Mesenchymal stem cell (in vitro differentiated cells and primary cell): ENCODE results near the gene GNAO1.

Source experiments
- DNase-seq: peaks from one replicate; pipeline ENCODE4 v3.0.0-alpha.2; 2013
- H2AFZ ChIP-seq: one replicate; pipeline ENCODE4 v1.6.1; 2013; ENCODE audit warnings: low read depth, mild to moderate bottlenecking, control low read depth, inconsistent platforms, low read length, moderate library complexity
- H2AK5ac ChIP-seq: 2 replicates; pipeline ENCODE4 v1.6.1; 2013; ENCODE audit warnings: low read length, moderate library complexity, mild to moderate bottlenecking, inconsistent platforms; ENCODE audit not compliant: severe bottlenecking
- H2BK120ac ChIP-seq: one replicate; pipeline ENCODE4 v1.6.1; 2013; ENCODE audit warnings: low read depth, mild to moderate bottlenecking, inconsistent platforms, low read length, moderate library complexity
- H2BK12ac ChIP-seq, 2 experiments: one replicate each; pipeline ENCODE4 v1.6.1; 2013; ENCODE audit warnings: inconsistent platforms in 2 of 2, low read length in 2 of 2, mild to moderate bottlenecking in 2 of 2, moderate library complexity in 2 of 2, control low read depth in 1 of 2
- H2BK15ac ChIP-seq: one replicate; pipeline ENCODE4 v1.6.1; 2013; ENCODE audit warnings: mild to moderate bottlenecking, low read depth, inconsistent platforms; ENCODE audit not compliant: poor library complexity, severe bottlenecking
- H2BK5ac ChIP-seq: 2 replicates; pipeline ENCODE4 v1.6.1; 2013; ENCODE audit warnings: low read depth, mild to moderate bottlenecking, low read length, control low read depth, inconsistent platforms; ENCODE audit not compliant: poor library complexity, severe bottlenecking
- H3K14ac ChIP-seq, 2 experiments: one replicate each; pipeline ENCODE4 v1.6.1; 2013; ENCODE audit warnings: inconsistent platforms in 2 of 2, low read length in 2 of 2, control low read depth in 1 of 2, mild to moderate bottlenecking in 1 of 2, moderate library complexity in 1 of 2
- H3K18ac ChIP-seq, 2 experiments: one replicate each; pipeline ENCODE4 v1.6.1; 2013; ENCODE audit warnings: inconsistent platforms in 2 of 2, low read length in 2 of 2, control low read depth in 1 of 2, low read depth in 1 of 2, mild to moderate bottlenecking in 1 of 2
- H3K23ac ChIP-seq, 2 experiments: one replicate each; pipeline ENCODE4 v1.6.1; 2013; ENCODE audit warnings: inconsistent platforms in 2 of 2, low read length in 2 of 2, mild to moderate bottlenecking in 2 of 2, moderate library complexity in 2 of 2, control low read depth in 1 of 2
- H3K27ac ChIP-seq: 2 replicates; pipeline ENCODE4 v1.5.1; 2013; ENCODE audit warnings: mild to moderate bottlenecking, moderate library complexity, low read length, control low read depth, inconsistent platforms; ENCODE audit not compliant: poor library complexity, severe bottlenecking
- H3K27me3 ChIP-seq, 2 experiments: 2 replicates each; pipeline versions ENCODE4 v1.6.1 to v1.7.0; 2013; ENCODE audit warnings: low read length in 2 of 2, mild to moderate bottlenecking in 2 of 2, moderate library complexity in 2 of 2, control low read depth in 1 of 2, inconsistent platforms in 1 of 2; ENCODE audit not compliant: control insufficient read depth in 1 of 2, insufficient read depth in 1 of 2
- H3K36me3 ChIP-seq, 2 experiments: 2 replicates each; pipeline versions ENCODE4 v1.6.1 to v1.7.0; 2013; ENCODE audit warnings: low read length in 2 of 2, control low read depth in 1 of 2, inconsistent platforms in 1 of 2, low read depth in 1 of 2, mild to moderate bottlenecking in 1 of 2; ENCODE audit not compliant: insufficient read depth in 2 of 2, control insufficient read depth in 1 of 2
- H3K4ac ChIP-seq, 2 experiments: one replicate each; pipeline ENCODE4 v1.6.1; 2013; ENCODE audit warnings: inconsistent platforms in 2 of 2, low read length in 2 of 2, mild to moderate bottlenecking in 2 of 2, moderate library complexity in 2 of 2, control low read depth in 1 of 2, low read depth in 1 of 2
- H3K4me1 ChIP-seq: 2 replicates; pipeline ENCODE4 v1.6.1; 2013; ENCODE audit warnings: low read depth, low read length, control low read depth; ENCODE audit not compliant: control insufficient read depth, insufficient read depth
- H3K4me2 ChIP-seq: 2 replicates; pipeline ENCODE4 v1.6.1; 2013; ENCODE audit warnings: low read length, mild to moderate bottlenecking, inconsistent platforms; ENCODE audit not compliant: poor library complexity, severe bottlenecking
- H3K4me3 ChIP-seq, 2 experiments: 2 replicates each; pipeline versions ENCODE4 v1.5.1 to v1.7.0; 2013; ENCODE audit warnings: low read length in 2 of 2, mild to moderate bottlenecking in 2 of 2, control low read depth in 1 of 2, low read depth in 1 of 2; ENCODE audit not compliant: insufficient read depth in 1 of 2
- H3K79me1 ChIP-seq: replicated peaks from 2 replicates; pipeline ENCODE4 v1.6.1; 2013; ENCODE audit warnings: mild to moderate bottlenecking, control low read depth, low read length, inconsistent platforms; ENCODE audit not compliant: poor library complexity, severe bottlenecking
- H3K9ac ChIP-seq: 2 replicates; pipeline ENCODE4 v1.7.0; 2013; ENCODE audit warnings: mild to moderate bottlenecking, low read length, moderate library complexity
- H3K9me3 ChIP-seq: 2 replicates; pipeline ENCODE4 v1.7.0; 2013; ENCODE audit warnings: mild to moderate bottlenecking, low read length; ENCODE audit not compliant: control insufficient read depth
- H4K8ac ChIP-seq: one replicate; pipeline ENCODE4 v1.6.1; 2013; ENCODE audit warnings: inconsistent platforms, mild to moderate bottlenecking, low read length, moderate library complexity
- H4K91ac ChIP-seq: one replicate; pipeline ENCODE4 v1.6.1; 2013; ENCODE audit warnings: mild to moderate bottlenecking, low read length, inconsistent platforms
- WGBS: methylation state at CpG from one replicate; pipeline ENCODE4 v1.1.7; 2013; ENCODE audit warnings: mixed read lengths; 5-methylcytosine and 5-hydroxymethylcytosine counted together

Gene GNAO1

DNA sequence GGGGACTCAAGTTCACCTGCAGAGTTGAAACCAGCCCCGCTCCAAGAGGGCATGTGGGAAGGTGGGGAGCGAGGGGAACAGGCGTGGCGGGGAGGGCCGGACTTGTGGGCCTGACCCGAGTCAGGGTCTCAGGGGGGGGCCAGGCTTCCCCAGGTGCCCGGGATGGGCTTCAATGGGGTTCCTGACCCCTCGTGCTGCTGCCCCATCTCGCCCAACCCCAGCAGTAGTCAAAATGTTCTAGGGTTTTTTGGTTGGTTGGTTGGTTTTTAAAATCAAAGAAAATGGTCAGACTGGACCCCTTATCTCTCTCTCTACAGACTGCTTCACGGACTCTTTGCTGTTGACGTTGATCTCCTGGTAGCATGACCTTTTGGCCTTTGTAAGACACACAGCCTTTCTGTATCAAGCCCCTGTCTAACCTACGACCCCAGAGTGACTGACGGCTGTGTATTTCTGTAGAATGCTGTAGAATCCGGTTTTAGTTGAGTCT lies 164.5 kb downstream of the GNAO1 start:
- Histone ChIP-seq H2BK5ac (peak overlapping the region; percentile 67), H3K27ac (peak overlapping the region; percentile 62), H3K9ac (peak overlapping the region; percentile 95), H3K36me3 (peaks cover 9 to 10% of the 10 kb centered on the region in 2 experiments), H2BK120ac (no peak overlapping the region), H4K91ac (no peak overlapping the region), H2AFZ (no peak overlapping the region), H3K18ac (no peak overlapping the region), H2AK5ac (no peak overlapping the region), H3K14ac (no peak overlapping the region), H3K79me1 (peaks cover 3% of the 10 kb centered on the region), H3K4ac (no peak overlapping the region), H3K4me2 (no peak overlapping the region), H3K9me3 (no peaks in the 10 kb centered on the region), H3K4me3 (no peak overlapping the region), H4K8ac (peak overlapping the region; percentile 94), H2BK12ac (peak overlapping the region; percentile 67 to 72), H2BK15ac (no peak overlapping the region), H3K23ac (no peak overlapping the region), H3K27me3 (peaks cover 12 to 21% of the 10 kb centered on the region in 2 experiments), H3K4me1 (peaks cover 12% of the 10 kb centered on the region)
- no peak for DNase-seq
- WGBS, result 92% methylated on average over 7 of the region's 14 CpGs

DNA sequence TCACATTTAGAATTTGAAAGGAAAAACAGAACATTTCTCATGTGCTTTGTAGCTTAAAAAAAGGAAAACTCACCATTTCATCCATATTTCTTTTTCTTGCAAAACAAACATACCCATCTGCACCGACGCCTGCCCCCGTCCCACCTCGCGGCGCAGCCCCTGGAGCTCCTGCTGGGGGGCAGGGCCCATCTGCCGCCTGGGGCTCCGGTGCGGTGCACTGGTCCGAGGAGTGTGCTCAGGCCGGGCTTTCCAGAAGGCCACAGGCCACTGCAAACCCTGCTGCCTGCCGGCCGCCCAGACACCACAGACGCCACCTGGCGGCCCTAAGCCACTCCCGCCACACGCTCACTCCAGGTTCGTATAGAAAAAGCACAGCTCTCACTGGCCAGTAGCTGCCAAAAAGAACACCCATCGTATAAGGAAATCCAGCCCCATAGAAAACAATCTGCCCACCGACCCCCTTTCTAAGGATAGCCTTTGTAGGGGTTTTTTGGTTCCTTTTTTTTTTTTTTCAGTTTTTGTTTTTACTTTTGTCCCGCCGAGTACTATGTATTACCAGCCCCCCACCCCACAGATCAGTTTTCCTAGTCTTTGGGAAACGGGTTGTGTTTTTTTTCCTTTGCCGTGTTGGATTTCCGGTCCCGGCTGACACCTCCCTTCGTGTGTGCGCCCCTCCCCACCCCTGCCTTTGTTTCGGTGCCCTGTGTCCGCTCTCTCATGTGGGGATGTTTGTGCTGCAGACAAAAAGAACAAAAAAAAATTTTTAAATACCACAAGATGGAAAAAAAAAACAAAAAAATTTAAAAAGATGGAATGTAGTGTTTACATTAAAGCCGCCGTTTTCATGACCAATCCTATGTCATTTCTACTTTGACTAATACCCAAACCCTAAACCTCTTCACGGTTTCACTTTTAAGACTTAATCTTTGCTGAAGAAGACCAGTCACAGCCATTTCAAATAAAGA lies 165.3 kb downstream of the GNAO1 start:
- Histone ChIP-seq H2AK5ac (no peak overlapping the region), H3K36me3 (peaks cover 10 to 16% of the 10 kb centered on the region in 2 experiments), H3K23ac (no peak overlapping the region), H3K18ac (no peak overlapping the region), H2BK5ac (no peak overlapping the region), H3K4ac (peak overlapping the region in 1 of 2 experiments; percentile 78), H3K4me2 (peak overlapping the region; percentile 67), H3K4me1 (peaks cover 12% of the 10 kb centered on the region), H2BK12ac (peak overlapping the region in 1 of 2 experiments; percentile 72), H3K14ac (no peak overlapping the region), H3K79me1 (peaks cover 3% of the 10 kb centered on the region), H3K9me3 (no peaks in the 10 kb centered on the region), H2BK15ac (peak overlapping the region; percentile 45), H3K27me3 (peaks cover 4 to 14% of the 10 kb centered on the region in 2 experiments), H2AFZ (peak overlapping the region; percentile 62), H3K4me3 (peak overlapping the region in 1 of 2 experiments; percentile 77), H2BK120ac (no peak overlapping the region), H3K27ac (peak overlapping the region; percentile 62), H4K91ac (no peak overlapping the region), H3K9ac (peak overlapping the region; percentile 95), H4K8ac (peak overlapping the region; percentile 94)
- peak; percentile 91 for DNase-seq
- WGBS, result under 1% methylated on average over 26 of the region's 33 CpGs

DNA sequence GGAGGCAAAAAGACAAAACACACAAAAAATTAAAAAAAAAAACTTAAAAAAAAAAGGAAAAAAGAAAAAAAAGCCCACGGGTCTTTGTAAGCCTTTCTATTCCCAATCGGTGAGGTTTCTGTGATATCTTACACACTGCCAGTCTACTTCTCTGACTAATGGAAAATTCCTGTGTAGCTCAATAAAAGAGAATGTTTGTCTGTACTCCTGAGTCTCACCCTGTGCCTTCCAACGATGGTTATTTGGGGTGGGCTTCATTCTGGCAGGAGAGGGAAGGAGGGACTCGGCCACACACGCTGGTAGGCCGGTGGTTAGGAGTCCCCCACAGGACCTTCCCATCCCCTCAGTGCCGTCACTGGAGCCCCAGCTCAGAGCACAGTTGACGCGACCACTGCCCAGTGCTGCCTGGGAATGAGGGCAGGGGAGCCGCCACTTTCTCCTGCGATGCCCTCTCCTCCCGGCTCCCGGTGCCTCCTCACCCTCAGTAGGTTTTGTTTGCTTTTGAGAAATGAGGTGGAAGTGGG lies 166.0 kb downstream of the GNAO1 start:
- no peak overlapping the region for H2BK5ac ChIP-seq
- peak overlapping the region; percentile 86 for H2BK15ac ChIP-seq
- H3K27me3 ChIP-seq, result peaks cover 2 to 6% of the 10 kb centered on the region in 2 experiments
- no peak overlapping the region for H3K4me2 ChIP-seq
- peak overlapping the region; percentile 30 to 82 for H3K4ac ChIP-seq
- peak overlapping the region; percentile 6 to 60 for H3K18ac ChIP-seq
- peak overlapping the region; percentile 0 for H2AFZ ChIP-seq
- H2AK5ac ChIP-seq, result peak overlapping the region; percentile 59
- peak overlapping the region; percentile 95 for H3K9ac ChIP-seq
- DNase-seq, result peak; percentile 73
- H2BK12ac ChIP-seq, result peak overlapping the region in 1 of 2 experiments; percentile 93
- peak overlapping the region; percentile 71 for H2BK120ac ChIP-seq
- H3K36me3 ChIP-seq, result peaks cover 15 to 22% of the 10 kb centered on the region in 2 experiments
- H3K14ac ChIP-seq, result peak overlapping the region in 1 of 2 experiments; percentile 77
- no peaks in the 10 kb centered on the region for H3K9me3 ChIP-seq
- H4K91ac ChIP-seq, result peak overlapping the region; percentile 74
- peak overlapping the region; percentile 95 for H4K8ac ChIP-seq
- H3K4me1 ChIP-seq, result peaks cover 12% of the 10 kb centered on the region
- H3K4me3 ChIP-seq, result peak overlapping the region in 1 of 2 experiments; percentile 77
- H3K79me1 ChIP-seq, result peaks cover 3% of the 10 kb centered on the region
- 90% methylated on average over 8 of the region's 13 CpGs for WGBS
- H3K27ac ChIP-seq, result peak overlapping the region; percentile 40
- H3K23ac ChIP-seq, result no peak overlapping the region
